Activated CD4-positive, alpha-beta T cell treated with anti-CD3 and anti-CD28 coated beads, Interleukin-2, amount 10 ng/mL, durations not matched to agents 24 days and 14 days (primary cell): ENCODE results near the gene DUXA. TPM values are rescaled to one million over a fixed set of nuclear protein-coding genes. Genes with fewer than 3 reads are reported as not detected.
"Not testable (repeated sequence)": the region's sequence is repeated elsewhere in the genome, so short reads cannot be mapped to it uniquely, and the experiment has no call there.

Source experiments
- DNase-seq: peaks from one replicate; pipeline ENCODE4 v3.0.0; 2022
- H3K27ac Mint-ChIP-seq: one replicate; pipeline ENCODE4 v1.8.0; 2022; ENCODE audit warnings: mild to moderate bottlenecking, mixed read lengths
- H3K27me3 Mint-ChIP-seq: one replicate; pipeline ENCODE4 v1.8.0; 2022; ENCODE audit warnings: mixed read lengths
- H3K36me3 Mint-ChIP-seq: one replicate; pipeline ENCODE4 v1.8.0; 2022; ENCODE audit warnings: low read depth, mild to moderate bottlenecking, mixed read lengths
- H3K4me1 Mint-ChIP-seq: one replicate; pipeline ENCODE4 v1.8.0; 2021; ENCODE audit warnings: mixed read lengths
- H3K4me3 Mint-ChIP-seq: one replicate; pipeline ENCODE4 v1.8.0; 2022; ENCODE audit warnings: mild to moderate bottlenecking, moderate library complexity, mixed read lengths
- H3K9me3 Mint-ChIP-seq: one replicate; pipeline ENCODE4 v1.8.0; 2021; ENCODE audit warnings: mixed read lengths
- intact Hi-C: fragments of 100-400 bp; cut with micrococcal nuclease; formaldehyde crosslinking; loops from one replicate; pipeline ENCODE4 v1.15.1; 2023
- total RNA-seq: library from RNA; stranded (reverse); gene quantifications from 2 replicates; pipeline ENCODE4 v1.2.3, GENCODE V29; 2022

DUXA gene
- total RNA-seq, 1 donor from 2014 or later: not detected

- H3K9me3 Mint-ChIP-seq: peaks cover 27% of the 10 kb centered on the region
- no peaks in the 10 kb centered on the region for H3K27me3 Mint-ChIP-seq
- peaks cover 7% of the 10 kb centered on the region for H3K36me3 Mint-ChIP-seq
- intact Hi-C loops: no loop called here
- H3K4me1 Mint-ChIP-seq: no peaks in the 10 kb centered on the region
- no peak overlapping the region for H3K4me3 Mint-ChIP-seq
- no peak for DNase-seq
- H3K27ac Mint-ChIP-seq: no peak overlapping the region
These were observed 31.5 kb downstream of the DUXA start for GRCh38 chr19:57135797-57136196.

DNA sequence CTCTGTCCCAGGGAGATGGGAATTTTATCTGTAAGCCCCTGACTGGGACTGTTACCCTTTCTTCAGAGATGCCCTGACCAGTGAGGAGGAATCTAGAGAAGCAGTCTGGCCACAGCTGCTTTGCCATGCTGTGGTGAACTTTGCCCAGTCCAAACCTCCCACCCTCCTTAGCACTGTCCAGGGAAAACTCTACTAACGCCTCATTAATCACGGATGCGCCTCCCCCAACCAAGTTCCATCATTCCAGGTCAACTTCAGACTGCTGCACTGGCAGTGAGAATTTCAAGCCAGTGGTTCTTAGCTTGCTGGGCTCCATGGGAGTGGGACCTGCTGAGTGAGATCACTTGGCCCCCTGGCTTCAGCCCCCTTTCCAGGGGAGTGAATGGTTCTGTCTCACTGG is 39.9 kb downstream of the DUXA start:
- not testable (repeated sequence) for H3K4me3 Mint-ChIP-seq

GRCh38 chr19:57123882-57124281 is 43.4 kb downstream of the DUXA start:
- DNase-seq: no peak
- Mint-ChIP-seq H3K4me1 (no peaks in the 10 kb centered on the region), H3K36me3 (no peaks in the 10 kb centered on the region), H3K4me3 (no peak overlapping the region), H3K9me3 (peaks cover 6% of the 10 kb centered on the region), H3K27ac (no peak overlapping the region), H3K27me3 (no peaks in the 10 kb centered on the region)
- intact Hi-C loops: no loop called here

More for the DNA sequence above, 39.9 kb downstream of the DUXA start:
- DNase-seq, H3K4me1 Mint-ChIP-seq, H3K36me3 Mint-ChIP-seq, intact Hi-C loops, H3K27me3 Mint-ChIP-seq, H3K27ac Mint-ChIP-seq: not testable (repeated sequence)
- H3K9me3 Mint-ChIP-seq: peaks cover 14% of the 10 kb centered on the region

DNA sequence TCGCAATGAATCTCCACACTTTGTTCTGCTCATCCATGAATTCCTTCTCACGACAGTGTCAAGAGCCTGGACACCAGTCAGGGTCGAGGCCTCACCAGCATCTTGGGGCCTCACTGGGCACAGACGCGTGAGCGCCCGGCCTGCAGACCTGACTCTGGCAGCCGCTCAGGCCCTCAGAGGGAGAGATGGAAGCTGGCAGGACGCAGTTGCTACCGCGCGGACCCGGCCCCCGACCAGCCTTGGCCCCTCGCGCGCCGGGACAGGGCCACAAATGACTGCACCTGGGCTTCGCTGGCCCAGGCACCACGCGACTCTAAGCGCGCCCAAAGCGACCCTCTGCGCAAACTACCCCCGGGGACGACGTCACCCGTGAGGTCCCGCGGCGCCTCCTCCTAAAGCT is 48.4 kb downstream of the DUXA start:
- H3K36me3 Mint-ChIP-seq: no peaks in the 10 kb centered on the region
- DNase-seq: no peak
- H3K9me3 Mint-ChIP-seq: peaks cover 4% of the 10 kb centered on the region
- intact Hi-C loops: no loop called here
- no peaks in the 10 kb centered on the region for H3K27me3 Mint-ChIP-seq
- H3K27ac Mint-ChIP-seq: no peak overlapping the region
- H3K4me1 Mint-ChIP-seq: no peaks in the 10 kb centered on the region
- no peak overlapping the region for H3K4me3 Mint-ChIP-seq

GRCh38 chr19:57113501-57113900 is 53.8 kb downstream of the DUXA start:
- not testable (repeated sequence) for H3K9me3 Mint-ChIP-seq

GRCh38 chr19:57111329-57111644 is 56.0 kb downstream of the DUXA start:
- Mint-ChIP-seq H3K36me3 (no peaks in the 10 kb centered on the region), H3K4me1 (no peaks in the 10 kb centered on the region), H3K27ac (no peak overlapping the region), H3K9me3 (peaks cover 9% of the 10 kb centered on the region), H3K27me3 (no peaks in the 10 kb centered on the region), H3K4me3 (no peak overlapping the region)
- DNase-seq: no peak
- intact Hi-C loops: no loop called here

More at GRCh38 chr19:57113501-57113900, 53.8 kb downstream of the DUXA start:
- H3K4me1 Mint-ChIP-seq, H3K4me3 Mint-ChIP-seq, H3K27ac Mint-ChIP-seq, intact Hi-C loops, DNase-seq, H3K36me3 Mint-ChIP-seq, H3K27me3 Mint-ChIP-seq: not testable (repeated sequence)

- no peak for DNase-seq
- intact Hi-C loops: no loop called here
- H3K9me3 Mint-ChIP-seq: peaks cover 9% of the 10 kb centered on the region
- no peaks in the 10 kb centered on the region for H3K27me3 Mint-ChIP-seq
- H3K4me1 Mint-ChIP-seq: no peaks in the 10 kb centered on the region
- H3K4me3 Mint-ChIP-seq: no peak overlapping the region
- H3K36me3 Mint-ChIP-seq: no peaks in the 10 kb centered on the region
- H3K27ac Mint-ChIP-seq: no peak overlapping the region
These were observed 56.5 kb downstream of the DUXA start for GRCh38 chr19:57110592-57111328.

DNA sequence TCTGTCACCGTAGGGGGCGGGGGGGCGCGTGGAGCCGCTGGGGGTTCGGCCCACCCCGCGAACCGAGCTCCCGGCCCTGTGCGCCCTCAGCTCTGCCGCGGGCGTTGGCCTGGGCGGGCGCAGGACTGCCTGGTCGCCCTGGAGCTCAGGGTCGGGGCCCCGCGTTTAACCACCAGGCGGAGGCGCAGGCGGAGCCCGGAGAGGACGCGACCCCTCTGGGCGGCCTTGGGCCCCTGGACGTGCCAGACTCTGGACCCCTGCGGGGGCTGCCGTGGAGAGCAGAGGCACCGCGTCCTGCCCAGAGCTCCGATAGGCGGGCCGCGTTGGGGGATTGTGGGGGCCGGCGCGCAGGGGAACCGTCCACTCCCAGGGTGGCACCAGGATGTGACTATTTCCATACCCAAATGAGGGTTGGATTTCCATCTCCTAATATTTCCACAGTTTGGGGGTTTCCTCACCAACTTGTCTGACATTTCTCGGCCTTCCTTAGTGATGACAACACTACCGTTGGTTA is 60.5 kb downstream of the DUXA start:
- Mint-ChIP-seq H3K9me3 (peaks cover 12% of the 10 kb centered on the region), H3K36me3 (no peaks in the 10 kb centered on the region), H3K4me1 (no peaks in the 10 kb centered on the region), H3K27ac (no peak overlapping the region), H3K4me3 (no peak overlapping the region), H3K27me3 (no peaks in the 10 kb centered on the region)
- DNase-seq: no peak
- intact Hi-C loops: no loop called here

DNA sequence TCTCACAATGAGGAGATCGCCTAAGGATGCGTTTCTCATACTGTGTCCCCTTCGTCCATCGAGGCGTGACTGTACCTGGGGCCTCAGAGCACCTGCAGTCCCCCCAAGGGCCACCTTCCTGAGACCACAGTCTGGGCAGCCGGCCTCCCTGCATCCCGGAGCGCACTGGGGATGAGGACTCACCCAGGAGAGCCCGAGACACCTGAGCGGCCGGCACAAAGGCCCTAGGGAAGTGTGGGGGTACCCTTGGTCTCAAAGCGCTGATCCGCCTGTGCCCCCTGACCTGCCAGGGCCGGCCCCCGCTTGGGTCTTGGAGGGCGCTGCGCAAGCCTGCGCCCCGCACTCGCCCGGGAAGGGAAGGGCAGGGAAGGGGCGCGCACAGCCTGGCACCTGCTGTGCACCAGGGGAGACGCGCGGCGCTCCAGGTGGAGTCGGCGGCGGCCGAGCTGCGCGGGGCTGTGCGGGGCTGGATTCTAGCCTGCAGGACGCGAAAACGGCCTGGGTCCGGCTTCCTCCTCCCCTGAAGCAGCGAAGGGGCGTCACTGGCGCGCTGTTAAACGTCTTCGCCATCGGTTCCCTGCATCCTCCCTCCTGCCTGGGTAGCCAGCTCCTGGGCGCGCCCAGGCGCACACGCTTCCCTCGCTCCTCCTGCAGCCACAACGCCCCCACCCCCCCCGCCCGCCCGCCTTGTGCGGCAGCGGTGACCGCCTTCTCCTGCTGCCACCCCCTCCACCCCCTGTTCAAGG is 61.1 kb downstream of the DUXA start:
- H3K9me3 Mint-ChIP-seq: peaks cover 12% of the 10 kb centered on the region
- intact Hi-C loops: no loop called here
- H3K36me3 Mint-ChIP-seq: no peaks in the 10 kb centered on the region
- no peaks in the 10 kb centered on the region for H3K27me3 Mint-ChIP-seq
- DNase-seq: no peak
- no peaks in the 10 kb centered on the region for H3K4me1 Mint-ChIP-seq
- no peak overlapping the region for H3K27ac Mint-ChIP-seq
- H3K4me3 Mint-ChIP-seq: no peak overlapping the region

Other genes with a start within 250 kb of the DUXA start
- not detected in 2 replicates for gene USP29, start 47.5 kb downstream of the DUXA start, total RNA-seq
- not detected in 2 replicates for gene ZIM3, start 22.3 kb downstream of the DUXA start, total RNA-seq
- gene ZNF264, start 24.0 kb upstream of the DUXA start, total RNA-seq: 18.0 and 19.9 TPM in 2 replicates
- gene AURKC, start 63.5 kb upstream of the DUXA start, total RNA-seq: 0.33 TPM in 1 of 2 replicates, not detected in the other
- gene ZNF805, start 73.1 kb upstream of the DUXA start, total RNA-seq: 7.6 and 8.6 TPM in 2 replicates
- 42.3 and 49.1 TPM in 2 replicates for gene ZNF460, start 113.0 kb upstream of the DUXA start, total RNA-seq
- gene ZNF543, start 153.0 kb upstream of the DUXA start, total RNA-seq: 4.9 and 5.3 TPM in 2 replicates
- gene ZNF304, start 183.8 kb upstream of the DUXA start, total RNA-seq: 5.3 and 5.8 TPM in 2 replicates
- gene TRAPPC2B, start 196.1 kb upstream of the DUXA start, total RNA-seq: 4.1 and 4.3 TPM in 2 replicates
- gene ZNF547, start 196.1 kb upstream of the DUXA start, total RNA-seq: 1.3 and 1.6 TPM in 2 replicates
- 10.6 and 12.7 TPM in 2 replicates for gene ZNF548, start 222.4 kb upstream of the DUXA start, total RNA-seq
- 7.4 and 7.8 TPM in 2 replicates for gene ZNF17, start 243.7 kb upstream of the DUXA start, total RNA-seq